Tibial nerve (tissue), 4 donors: ENCODE measurements around the gene DBH. TPM values are rescaled to one million over a fixed set of nuclear protein-coding genes. Genes with fewer than 3 reads are reported as not detected.

ENCODE experiments used
- DNase-seq, 2 donors: peaks; one replicate each; pipeline ENCODE4 v3.0.0-alpha.2; 2019; ENCODE audit warnings: low spot score in 2 of 2
- H3K27ac ChIP-seq, 4 donors: fragments of 200-600 bp; sonication (generic) in 3 of 4; one replicate each; pipeline ENCODE4 v1.5.1; 2017 to 2019; ENCODE audit warnings: mild to moderate bottlenecking in 1 of 4
- H3K27me3 ChIP-seq, 2 donors: fragments of 200-600 bp; sonication (generic) in 1 of 2; one replicate each; pipeline versions ENCODE4 v1.5.1 to v1.6.0; 2017 to 2019
- H3K36me3 ChIP-seq, 3 donors: fragments of 200-600 bp; sonication (generic); one replicate each; pipeline ENCODE4 v1.5.1; 2018 to 2019
- H3K4me1 ChIP-seq, 4 donors: fragments of 200-600 bp; sonication (generic) in 3 of 4; one replicate each; pipeline ENCODE4 v1.5.1; 2017 to 2019
- H3K4me3 ChIP-seq, 4 donors: fragments of 200-600 bp; sonication (generic) in 3 of 4; one replicate each; pipeline ENCODE4 v1.5.1; 2017 to 2019; ENCODE audit warnings: mild to moderate bottlenecking in 1 of 4, moderate library complexity in 1 of 4
- H3K9me3 ChIP-seq, 4 donors: fragments of 200-600 bp; sonication (generic) in 3 of 4; one replicate each; pipeline ENCODE4 v1.5.1; 2017 to 2019
- CTCF ChIP-seq, 5 experiments: fragments of 200-600 bp in 3 of 5; fragments of 450-650 bp in 2 of 5; sonication (generic) in 3 of 5; IDR thresholded peaks; one replicate each; pipeline ENCODE4 v1.5.1; 2016 to 2019; ENCODE audit warnings: antibody characterized with exemption in 5 of 5, mild to moderate bottlenecking in 3 of 5, moderate library complexity in 2 of 5
- EP300 ChIP-seq, 2 donors: sonication (generic); formaldehyde crosslinking; IDR thresholded peaks; one replicate each; pipeline ENCODE4 v1.6.1; 2017; ENCODE audit warnings: antibody characterized with exemption in 2 of 2, mild to moderate bottlenecking in 1 of 2
- POLR2A ChIP-seq, 2 donors: fragments of 450-650 bp; IDR thresholded peaks; one replicate each; pipeline ENCODE4 v1.6.1; 2017; ENCODE audit warnings: antibody characterized with exemption in 2 of 2, mild to moderate bottlenecking in 2 of 2, moderate library complexity in 2 of 2
- WGBS, 2 donors: methylation state at CpG; one replicate each; pipeline ENCODE4 v1.1.5; 2018; 5-methylcytosine and 5-hydroxymethylcytosine counted together
- total RNA-seq, 4 donors: library from RNA; depleted of rRNA; stranded (reverse); fragments of >200 nt; gene quantifications; one replicate each; pipeline ENCODE4 v1.1.0, GENCODE V29; 2016

DBH gene
- total RNA-seq, 4 donors from 2014 or later: under 0.01 to 1.2 (median 0.22) TPM; not detected in 1

- Histone ChIP-seq H3K4me3 (no peak overlapping the region), H3K4me1 (peaks cover 0 to 10% (median 0%) of the 10 kb centered on the region in 4 donors), H3K27me3 (no peaks in the 10 kb centered on the region), H3K36me3 (no peaks in the 10 kb centered on the region), H3K9me3 (no peaks in the 10 kb centered on the region), H3K27ac (no peak overlapping the region)
- 62 to 68% methylated on average over 13 to 16 of the region's 17 CpGs for WGBS, 2 donors
- TF ChIP-seq EP300 (IDR thresholded peaks at IDR 0.05): no peak
- no peak for TF ChIP-seq POLR2A (IDR thresholded peaks at IDR 0.05)
- TF ChIP-seq CTCF (IDR thresholded peaks at IDR 0.05): no peak
- no peak for DNase-seq
Observed at GRCh38 chr9:133667759-133668450, 31.7 kb downstream of the DBH start.

GRCh38 chr9:133669182-133669801 is 33.1 kb downstream of the DBH start:
- Histone ChIP-seq H3K27ac (no peak overlapping the region), H3K27me3 (no peaks in the 10 kb centered on the region), H3K4me3 (no peak overlapping the region), H3K4me1 (peaks cover 0 to 19% (median 2%) of the 10 kb centered on the region in 4 donors), H3K36me3 (peaks cover 0 to 5% (median 0%) of the 10 kb centered on the region in 3 donors), H3K9me3 (no peaks in the 10 kb centered on the region)
- no peak for DNase-seq
- WGBS, 2 donors: 70 to 83% methylated on average over 12 to 14 of the region's 16 CpGs
- TF ChIP-seq POLR2A (IDR thresholded peaks at IDR 0.05) (no peak), CTCF (IDR thresholded peaks at IDR 0.05) (no peak), EP300 (IDR thresholded peaks at IDR 0.05) (no peak)

- Histone ChIP-seq H3K4me1 (peaks cover 0 to 19% (median 2%) of the 10 kb centered on the region in 4 donors), H3K27ac (no peak overlapping the region), H3K9me3 (no peaks in the 10 kb centered on the region), H3K4me3 (no peak overlapping the region), H3K36me3 (peaks cover 0 to 6% (median 0%) of the 10 kb centered on the region in 3 donors), H3K27me3 (no peaks in the 10 kb centered on the region)
- TF ChIP-seq POLR2A (IDR thresholded peaks at IDR 0.05) (no peak), EP300 (IDR thresholded peaks at IDR 0.05) (no peak), CTCF (IDR thresholded peaks at IDR 0.05) (no peak)
- 93 to 94% methylated on average over 9 to 15 of the region's 17 CpGs for WGBS, 2 donors
- DNase-seq: no peak
Observed at GRCh38 chr9:133670466-133670865, 34.3 kb downstream of the DBH start.

GRCh38 chr9:133671371-133671770 is 35.2 kb downstream of the DBH start:
- no peak overlapping the region for H3K4me3 ChIP-seq
- peaks cover 0 to 13% (median 2%) of the 10 kb centered on the region in 4 donors for H3K4me1 ChIP-seq
- H3K9me3 ChIP-seq: no peaks in the 10 kb centered on the region
- peaks cover 0 to 6% (median 0%) of the 10 kb centered on the region in 3 donors for H3K36me3 ChIP-seq
- no peak for DNase-seq
- TF ChIP-seq POLR2A (IDR thresholded peaks at IDR 0.05): no peak
- no peak for TF ChIP-seq CTCF (IDR thresholded peaks at IDR 0.05)
- TF ChIP-seq EP300 (IDR thresholded peaks at IDR 0.05): no peak
- 86 to 88% methylated on average over 18 to 20 of the region's 21 CpGs for WGBS, 2 donors
- H3K27ac ChIP-seq: no peak overlapping the region
- no peaks in the 10 kb centered on the region for H3K27me3 ChIP-seq
